K562 (cell line): Measurements from ENCODE around the gene COQ4. TPM values are rescaled to one million over a fixed set of nuclear protein-coding genes. Genes with fewer than 3 reads are reported as not detected.
A peak's percentile ranks its signal among the peaks of the same experiment; 100 is the strongest.

Experiments
- ATF1 ChIP-seq, 2 experiments: fragments of 450-650 bp in 1 of 2; IDR thresholded peaks; 2 replicates each; pipeline ENCODE4 v1.6.1; 2016; ENCODE audit warnings: missing compliant biosample characterization in 1 of 2, missing genetic modification characterization in 1 of 2
- GTF2E2 ChIP-seq: fragments of 200-800 bp; sonication (Bioruptor generic); IDR thresholded peaks from 2 replicates; pipeline ENCODE4 v1.6.1; 2016; ENCODE audit warnings: missing genetic modification characterization, missing compliant biosample characterization
- NBN ChIP-seq: fragments of 450-650 bp; IDR thresholded peaks from 2 replicates; pipeline ENCODE4 v1.6.1; 2016; ENCODE audit warnings: low read depth, mild to moderate bottlenecking
- RBBP5 ChIP-seq: fragments of 200-600 bp; sonication (generic); IDR thresholded peaks from 2 replicates; pipeline ENCODE4 v1.6.1; 2012; ENCODE audit warnings: borderline replicate concordance, mild to moderate bottlenecking, low read length, control low read depth, inconsistent platforms; ENCODE audit not compliant: insufficient read depth, poor library complexity, severe bottlenecking
- RBM25 ChIP-seq: fragments of 200-400 bp; formaldehyde crosslinking; IDR thresholded peaks from 2 replicates; pipeline ENCODE4 v1.6.1; 2018; ENCODE audit warnings: low read length, low read depth, moderate library complexity; ENCODE audit not compliant: severe bottlenecking
- RFX7 ChIP-seq: fragments of 250-450 bp; sonication (Bioruptor Pico); IDR thresholded peaks from 2 replicates; pipeline ENCODE4 v1.5.1; 2021; ENCODE audit warnings: mild to moderate bottlenecking
- TCF7L2 ChIP-seq: fragments of 150-350 bp; IDR thresholded peaks from 2 replicates; pipeline ENCODE4 v1.6.1; 2016; ENCODE audit warnings: low read depth, mild to moderate bottlenecking, low read length, moderate library complexity
- TRIM24 ChIP-seq, 2 experiments: fragments of 450-650 bp; IDR thresholded peaks; 2 replicates each; pipeline ENCODE4 v1.6.1; 2016
- ZNF143 ChIP-seq: sonication (generic); formaldehyde crosslinking; IDR thresholded peaks from 2 replicates; pipeline ENCODE4 v1.9.0; 2022; ENCODE audit warnings: mild to moderate bottlenecking, missing genetic modification reagents
- polyA plus RNA-seq, 8 experiments: library from polyadenylated mRNA; depleted of rRNA in 4 of 8; stranded (reverse) in 5 of 8; unstranded in 3 of 8; fragments of >200 nt; fragmentation: Nextera tagmentation in 2 of 8; fragmentation: Illumina TruSeq in 1 of 8; extraction: Ambion mirVana in 2 of 8; extraction: Trizol in 1 of 8; gene quantifications; 2 replicates each; pipeline versions ENCODE4 v1.2.1 to v1.2.3, GENCODE V29; 2011 to 2014; ENCODE audit warnings: inconsistent platforms in 1 of 8, missing spikeins in 1 of 8
- total RNA-seq, 7 experiments: library from RNA; depleted of rRNA in 6 of 7; stranded (reverse); fragments of >200 nt in 6 of 7; fragmentation: Illumina TruSeq in 2 of 7; extraction: Trizol in 2 of 7; gene quantifications; 2 replicates each; pipeline versions ENCODE4 v1.2.1 to v1.2.3, GENCODE V29; 2011 to 2021; ENCODE audit warnings: low replicate concordance in 1 of 7
- TF ChIP-seq, protein P1 (sequence below): IDR thresholded peaks from 2 replicates; pipeline ENCODE4 v1.6.1; 2014; ENCODE audit warnings: antibody characterized with exemption
- TF ChIP-seq, protein P2 (sequence below): fragments of 450-650 bp; IDR thresholded peaks from 2 replicates; pipeline ENCODE4 v1.6.1; 2016; ENCODE audit warnings: low read depth
- TF ChIP-seq, protein P3 (sequence below): fragments of 450-650 bp; IDR thresholded peaks from 2 replicates; pipeline ENCODE4 v1.6.1; 2016
- TF ChIP-seq, protein P4 (sequence below): fragments of 450-650 bp; formaldehyde crosslinking; IDR thresholded peaks from 2 replicates; pipeline ENCODE4 v1.4.0; 2020; ENCODE audit warnings: mild to moderate bottlenecking, mixed read lengths

The COQ4 gene
- total and polyA plus RNA-seq, 9 of the 15 experiments (the other 6 are each of a cell fraction or from before 2014, with no cell fraction given): 9.1 to 135 (median 67.2) TPM

DNA sequence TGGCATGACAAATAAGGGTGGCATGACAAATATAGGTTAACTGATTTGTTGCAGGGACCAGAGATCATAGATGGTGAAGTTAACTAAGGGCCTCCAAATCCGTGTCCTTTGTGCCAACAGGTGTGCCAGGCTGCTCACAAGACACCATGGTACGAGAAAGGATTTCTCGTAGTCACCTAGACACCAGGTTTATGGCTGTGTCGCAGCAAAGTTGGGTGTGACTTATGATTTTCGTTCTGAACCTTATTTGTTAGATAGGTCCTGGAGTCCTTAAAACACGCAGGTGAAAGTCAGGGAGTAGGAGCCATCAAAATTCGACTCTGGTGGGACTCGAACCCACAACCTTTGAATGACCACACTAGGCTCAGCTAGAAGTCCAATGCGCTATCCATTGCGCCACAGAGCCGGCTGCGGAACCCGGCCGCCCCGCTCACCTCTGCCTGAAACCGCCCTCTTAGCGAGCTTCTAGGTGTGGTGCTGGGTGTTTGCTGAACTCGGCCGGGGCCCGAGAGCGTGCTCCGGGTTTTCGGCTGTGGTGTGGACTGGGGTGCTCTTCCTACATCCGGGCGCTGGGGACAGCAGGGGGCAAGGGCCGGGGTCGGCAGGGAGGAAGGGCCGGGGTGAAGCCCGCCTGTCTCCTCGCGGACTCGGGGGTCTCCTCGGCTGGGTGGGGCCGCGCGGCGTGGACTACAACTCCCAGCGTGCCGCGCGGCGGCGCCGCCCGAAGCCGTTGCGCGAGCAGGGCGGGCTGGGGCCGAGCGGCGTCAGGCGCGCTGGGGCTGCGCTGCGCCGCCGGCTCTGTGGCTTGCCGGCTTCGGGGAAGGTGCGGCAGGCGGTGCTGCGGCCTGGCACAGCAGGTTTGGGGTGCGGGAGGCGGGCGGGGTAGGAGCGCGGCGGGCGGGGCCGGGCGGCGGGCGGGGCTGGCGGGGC, 17.4 kb downstream of the COQ4 start, which contains the start of gene SLC27A4 (continued):
- TF ChIP-seq, protein P1, sequence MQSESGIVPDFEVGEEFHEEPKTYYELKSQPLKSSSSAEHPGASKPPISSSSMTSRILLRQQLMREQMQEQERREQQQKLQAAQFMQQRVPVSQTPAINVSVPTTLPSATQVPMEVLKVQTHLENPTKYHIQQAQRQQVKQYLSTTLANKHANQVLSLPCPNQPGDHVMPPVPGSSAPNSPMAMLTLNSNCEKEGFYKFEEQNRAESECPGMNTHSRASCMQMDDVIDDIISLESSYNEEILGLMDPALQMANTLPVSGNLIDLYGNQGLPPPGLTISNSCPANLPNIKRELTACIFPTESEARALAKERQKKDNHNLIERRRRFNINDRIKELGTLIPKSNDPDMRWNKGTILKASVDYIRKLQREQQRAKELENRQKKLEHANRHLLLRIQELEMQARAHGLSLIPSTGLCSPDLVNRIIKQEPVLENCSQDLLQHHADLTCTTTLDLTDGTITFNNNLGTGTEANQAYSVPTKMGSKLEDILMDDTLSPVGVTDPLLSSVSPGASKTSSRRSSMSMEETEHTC: no peak
- TF ChIP-seq ZNF143 (peak; percentile 89), GTF2E2 (tag) (no peak; the same call in 1 of the 2 replicates), RBM25 (peak; percentile 1), ATF1 (CRISPR knock-in tag; IDR thresholded peaks at IDR 0.05) (no peak), ATF1 (tag; IDR thresholded peaks at IDR 0.05) (peak; percentile 94), NBN (peak; percentile 94), RFX7 (CRISPR knock-in tag) (no peak; the same call in 1 of the 2 replicates), TCF7L2 (0 out of 2 replicates have a peak, but pooled peaks have one; percentile 20), TRIM24 (IDR thresholded peaks at IDR 0.05) (0 out of 4 replicates have a peak, but pooled peaks of 1 of the 2 experiments have one; percentile 24), RBBP5 (peak; percentile 99)
- TF ChIP-seq, protein P2, sequence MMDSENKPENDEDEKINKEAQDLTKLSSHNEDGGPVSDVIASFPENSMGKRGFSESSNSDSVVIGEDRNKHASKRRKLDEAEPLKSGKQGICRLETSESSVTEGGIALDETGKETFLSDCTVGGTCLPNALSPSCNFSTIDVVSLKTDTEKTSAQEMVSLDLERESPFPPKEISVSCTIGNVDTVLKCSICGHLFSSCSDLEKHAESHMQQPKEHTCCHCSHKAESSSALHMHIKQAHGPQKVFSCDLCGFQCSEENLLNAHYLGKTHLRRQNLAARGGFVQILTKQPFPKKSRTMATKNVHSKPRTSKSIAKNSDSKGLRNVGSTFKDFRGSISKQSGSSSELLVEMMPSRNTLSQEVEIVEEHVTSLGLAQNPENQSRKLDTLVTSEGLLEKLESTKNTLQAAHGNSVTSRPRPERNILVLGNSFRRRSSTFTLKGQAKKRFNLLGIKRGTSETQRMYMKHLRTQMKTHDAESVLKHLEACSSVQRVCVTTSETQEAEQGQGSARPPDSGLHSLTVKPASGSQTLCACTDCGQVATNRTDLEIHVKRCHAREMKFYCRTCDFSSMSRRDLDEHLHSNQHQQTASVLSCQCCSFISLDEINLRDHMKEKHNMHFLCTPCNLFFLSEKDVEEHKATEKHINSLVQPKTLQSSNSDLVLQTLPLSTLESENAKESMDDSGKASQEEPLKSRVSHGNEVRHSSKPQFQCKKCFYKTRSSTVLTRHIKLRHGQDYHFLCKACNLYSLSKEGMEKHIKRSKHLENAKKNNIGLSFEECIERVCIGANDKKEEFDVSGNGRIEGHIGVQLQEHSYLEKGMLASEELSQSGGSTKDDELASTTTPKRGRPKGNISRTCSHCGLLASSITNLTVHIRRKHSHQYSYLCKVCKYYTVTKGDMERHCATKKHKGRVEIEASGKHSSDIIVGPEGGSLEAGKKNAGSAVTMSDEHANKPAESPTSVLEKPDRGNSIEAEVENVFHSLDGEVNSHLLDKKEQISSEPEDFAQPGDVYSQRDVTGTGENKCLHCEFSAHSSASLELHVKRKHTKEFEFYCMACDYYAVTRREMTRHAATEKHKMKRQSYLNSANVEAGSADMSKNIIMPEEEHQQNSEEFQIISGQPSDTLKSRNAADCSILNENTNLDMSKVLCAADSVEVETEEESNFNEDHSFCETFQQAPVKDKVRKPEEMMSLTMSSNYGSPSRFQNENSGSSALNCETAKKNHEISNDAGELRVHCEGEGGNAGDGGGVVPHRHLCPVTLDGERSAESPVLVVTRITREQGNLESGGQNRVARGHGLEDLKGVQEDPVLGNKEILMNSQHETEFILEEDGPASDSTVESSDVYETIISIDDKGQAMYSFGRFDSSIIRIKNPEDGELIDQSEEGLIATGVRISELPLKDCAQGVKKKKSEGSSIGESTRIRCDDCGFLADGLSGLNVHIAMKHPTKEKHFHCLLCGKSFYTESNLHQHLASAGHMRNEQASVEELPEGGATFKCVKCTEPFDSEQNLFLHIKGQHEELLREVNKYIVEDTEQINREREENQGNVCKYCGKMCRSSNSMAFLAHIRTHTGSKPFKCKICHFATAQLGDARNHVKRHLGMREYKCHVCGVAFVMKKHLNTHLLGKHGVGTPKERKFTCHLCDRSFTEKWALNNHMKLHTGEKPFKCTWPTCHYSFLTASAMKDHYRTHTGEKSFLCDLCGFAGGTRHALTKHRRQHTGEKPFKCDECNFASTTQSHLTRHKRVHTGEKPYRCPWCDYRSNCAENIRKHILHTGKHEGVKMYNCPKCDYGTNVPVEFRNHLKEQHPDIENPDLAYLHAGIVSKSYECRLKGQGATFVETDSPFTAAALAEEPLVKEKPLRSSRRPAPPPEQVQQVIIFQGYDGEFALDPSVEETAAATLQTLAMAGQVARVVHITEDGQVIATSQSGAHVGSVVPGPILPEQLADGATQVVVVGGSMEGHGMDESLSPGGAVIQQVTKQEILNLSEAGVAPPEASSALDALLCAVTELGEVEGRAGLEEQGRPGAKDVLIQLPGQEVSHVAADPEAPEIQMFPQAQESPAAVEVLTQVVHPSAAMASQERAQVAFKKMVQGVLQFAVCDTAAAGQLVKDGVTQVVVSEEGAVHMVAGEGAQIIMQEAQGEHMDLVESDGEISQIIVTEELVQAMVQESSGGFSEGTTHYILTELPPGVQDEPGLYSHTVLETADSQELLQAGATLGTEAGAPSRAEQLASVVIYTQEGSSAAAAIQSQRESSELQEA: peak; percentile 67; the same call in 1 of the 2 replicates
- TF ChIP-seq, protein P3, sequence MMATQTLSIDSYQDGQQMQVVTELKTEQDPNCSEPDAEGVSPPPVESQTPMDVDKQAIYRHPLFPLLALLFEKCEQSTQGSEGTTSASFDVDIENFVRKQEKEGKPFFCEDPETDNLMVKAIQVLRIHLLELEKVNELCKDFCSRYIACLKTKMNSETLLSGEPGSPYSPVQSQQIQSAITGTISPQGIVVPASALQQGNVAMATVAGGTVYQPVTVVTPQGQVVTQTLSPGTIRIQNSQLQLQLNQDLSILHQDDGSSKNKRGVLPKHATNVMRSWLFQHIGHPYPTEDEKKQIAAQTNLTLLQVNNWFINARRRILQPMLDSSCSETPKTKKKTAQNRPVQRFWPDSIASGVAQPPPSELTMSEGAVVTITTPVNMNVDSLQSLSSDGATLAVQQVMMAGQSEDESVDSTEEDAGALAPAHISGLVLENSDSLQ: peak; percentile 42
- TF ChIP-seq, protein P4, sequence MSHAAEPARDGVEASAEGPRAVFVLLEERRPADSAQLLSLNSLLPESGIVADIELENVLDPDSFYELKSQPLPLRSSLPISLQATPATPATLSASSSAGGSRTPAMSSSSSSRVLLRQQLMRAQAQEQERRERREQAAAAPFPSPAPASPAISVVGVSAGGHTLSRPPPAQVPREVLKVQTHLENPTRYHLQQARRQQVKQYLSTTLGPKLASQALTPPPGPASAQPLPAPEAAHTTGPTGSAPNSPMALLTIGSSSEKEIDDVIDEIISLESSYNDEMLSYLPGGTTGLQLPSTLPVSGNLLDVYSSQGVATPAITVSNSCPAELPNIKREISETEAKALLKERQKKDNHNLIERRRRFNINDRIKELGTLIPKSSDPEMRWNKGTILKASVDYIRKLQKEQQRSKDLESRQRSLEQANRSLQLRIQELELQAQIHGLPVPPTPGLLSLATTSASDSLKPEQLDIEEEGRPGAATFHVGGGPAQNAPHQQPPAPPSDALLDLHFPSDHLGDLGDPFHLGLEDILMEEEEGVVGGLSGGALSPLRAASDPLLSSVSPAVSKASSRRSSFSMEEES (CRISPR knock-in tag): no peak
